Measurements from ENCODE around the gene C7.

Gene C7

DNA sequence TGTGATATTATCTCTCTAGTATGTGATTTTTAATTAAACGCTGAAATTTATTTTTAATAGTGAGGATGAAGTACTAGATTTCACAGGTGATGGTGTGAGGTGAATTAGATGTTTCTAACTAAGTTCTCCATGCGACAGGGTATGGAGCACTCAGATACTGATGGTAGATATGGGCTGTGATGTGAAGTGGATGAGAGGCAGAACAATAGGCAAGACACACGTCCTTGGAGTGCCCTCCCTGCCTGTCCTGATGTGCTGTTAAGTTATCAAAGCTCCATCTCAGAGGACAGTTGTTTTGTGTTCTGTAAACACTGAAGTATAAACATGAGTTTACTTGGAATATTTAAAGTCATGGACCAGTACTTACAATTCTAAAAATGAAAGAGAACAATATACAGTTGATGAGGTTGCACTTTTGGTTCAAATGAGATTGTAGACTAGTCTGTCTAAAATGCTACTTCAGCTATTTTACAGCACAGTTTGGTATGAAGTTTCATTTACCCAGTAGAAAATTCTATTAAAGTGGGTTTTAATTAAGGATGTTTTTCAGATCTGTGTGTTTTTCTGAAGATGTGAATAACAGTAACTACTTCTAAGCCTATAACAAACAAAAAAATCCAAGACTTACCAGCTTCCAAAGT lies 64.2 kb downstream of the C7 start:
- H3K27me3 ChIP-seq (ENCODE audit: control insufficient read depth in 1 of 2, insufficient read depth in 2 of 2, low read length in 2 of 2): no peaks in the 10 kb centered on the region
- H3K9ac ChIP-seq (ENCODE audit: low read length): no peak overlapping the region
- H3K36me3 ChIP-seq (ENCODE audit: insufficient read depth, low read length): no peaks in the 10 kb centered on the region
- H3K27ac ChIP-seq (ENCODE audit: low read depth, low read length): no peak overlapping the region
- H3K4me1 ChIP-seq (ENCODE audit: insufficient read depth, low read length): peaks cover 5% of the 10 kb centered on the region
- no peaks in the 10 kb centered on the region for H3K9me3 ChIP-seq (ENCODE audit: low read length)
- no peak overlapping the region for H3K4me3 ChIP-seq (ENCODE audit: low read depth in 1 of 2, low read length in 2 of 2)

DNA sequence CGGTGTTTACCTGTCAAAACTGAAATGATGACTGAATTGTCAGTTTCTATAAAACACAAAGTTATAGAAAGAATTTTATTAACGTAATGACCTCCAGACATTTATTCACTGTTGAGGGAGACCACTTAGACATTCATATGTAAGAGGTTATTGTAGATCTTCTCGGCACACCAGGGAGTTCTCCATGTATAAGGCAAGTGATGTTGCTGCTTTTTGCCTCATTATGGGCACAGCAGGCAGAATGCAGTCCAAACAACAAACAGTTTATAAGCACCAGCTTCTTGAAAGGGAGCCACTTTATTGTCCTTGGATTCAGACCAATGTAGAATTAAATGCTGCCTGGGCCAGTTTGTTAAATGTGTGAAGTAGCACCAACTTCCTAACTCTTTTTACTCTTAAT lies 66.7 kb downstream of the C7 start:
- Histone ChIP-seq H3K9ac (ENCODE audit: low read length) (no peak overlapping the region), H3K4me3 (ENCODE audit: low read depth in 1 of 2, low read length in 2 of 2) (no peak overlapping the region), H3K36me3 (ENCODE audit: insufficient read depth, low read length) (peaks cover 6% of the 10 kb centered on the region), H3K27ac (ENCODE audit: low read depth, low read length) (no peak overlapping the region), H3K4me1 (ENCODE audit: insufficient read depth, low read length) (peaks cover 5% of the 10 kb centered on the region), H3K9me3 (ENCODE audit: low read length) (no peaks in the 10 kb centered on the region), H3K27me3 (ENCODE audit: control insufficient read depth in 1 of 2, insufficient read depth in 2 of 2, low read length in 2 of 2) (no peaks in the 10 kb centered on the region)

DNA sequence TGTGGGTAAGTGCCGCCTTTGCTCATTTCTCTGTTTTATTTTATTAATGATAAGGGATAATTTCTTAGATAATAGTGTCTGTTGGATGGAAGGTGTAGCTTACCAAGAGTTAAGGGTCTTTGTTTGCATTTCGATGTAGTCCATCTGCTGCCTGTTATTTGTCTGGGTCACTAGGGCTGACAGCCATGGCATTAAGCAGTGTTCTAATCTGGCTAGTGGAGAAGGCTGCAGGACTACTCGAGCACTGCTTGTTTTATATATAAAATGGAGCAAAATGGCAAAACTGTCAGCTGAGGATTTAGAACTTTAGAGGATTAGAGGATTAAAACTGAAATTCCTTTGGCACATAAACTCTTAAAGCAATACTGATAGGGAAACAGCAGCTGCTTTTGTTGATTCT lies 67.5 kb downstream of the C7 start:
- H3K4me3 ChIP-seq (ENCODE audit: low read depth in 1 of 2, low read length in 2 of 2): no peak overlapping the region
- peaks cover 5% of the 10 kb centered on the region for H3K4me1 ChIP-seq (ENCODE audit: insufficient read depth, low read length)
- H3K9ac ChIP-seq (ENCODE audit: low read length): no peak overlapping the region
- H3K27ac ChIP-seq (ENCODE audit: low read depth, low read length): no peak overlapping the region
- H3K36me3 ChIP-seq (ENCODE audit: insufficient read depth, low read length): peaks cover 6% of the 10 kb centered on the region
- H3K9me3 ChIP-seq (ENCODE audit: low read length): no peaks in the 10 kb centered on the region
- H3K27me3 ChIP-seq (ENCODE audit: control insufficient read depth in 1 of 2, insufficient read depth in 2 of 2, low read length in 2 of 2): no peaks in the 10 kb centered on the region

DNA sequence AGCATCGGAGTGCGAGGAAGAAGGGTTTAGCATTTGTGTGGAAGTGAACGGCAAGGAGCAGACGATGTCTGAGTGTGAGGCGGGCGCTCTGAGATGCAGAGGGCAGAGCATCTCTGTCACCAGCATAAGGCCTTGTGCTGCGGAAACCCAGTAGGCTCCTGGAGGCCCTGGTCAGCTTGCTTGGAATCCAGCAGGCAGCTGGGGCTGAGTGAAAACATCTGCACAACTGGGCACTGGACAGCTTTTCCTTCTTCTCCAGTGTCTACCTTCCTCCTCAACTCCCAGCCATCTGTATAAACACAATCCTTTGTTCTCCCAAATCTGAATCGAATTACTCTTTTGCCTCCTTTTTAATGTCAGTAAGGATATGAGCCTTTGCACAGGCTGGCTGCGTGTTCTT lies 72.1 kb downstream of the C7 start:
- Histone ChIP-seq H3K4me3 (ENCODE audit: low read depth in 1 of 2, low read length in 2 of 2) (no peak overlapping the region), H3K27me3 (ENCODE audit: control insufficient read depth in 1 of 2, insufficient read depth in 2 of 2, low read length in 2 of 2) (no peaks in the 10 kb centered on the region), H3K4me1 (ENCODE audit: insufficient read depth, low read length) (peaks cover under 1% of the 10 kb centered on the region), H3K27ac (ENCODE audit: low read depth, low read length) (no peak overlapping the region), H3K9ac (ENCODE audit: low read length) (no peak overlapping the region), H3K36me3 (ENCODE audit: insufficient read depth, low read length) (peaks cover 6% of the 10 kb centered on the region), H3K9me3 (ENCODE audit: low read length) (no peaks in the 10 kb centered on the region)

DNA sequence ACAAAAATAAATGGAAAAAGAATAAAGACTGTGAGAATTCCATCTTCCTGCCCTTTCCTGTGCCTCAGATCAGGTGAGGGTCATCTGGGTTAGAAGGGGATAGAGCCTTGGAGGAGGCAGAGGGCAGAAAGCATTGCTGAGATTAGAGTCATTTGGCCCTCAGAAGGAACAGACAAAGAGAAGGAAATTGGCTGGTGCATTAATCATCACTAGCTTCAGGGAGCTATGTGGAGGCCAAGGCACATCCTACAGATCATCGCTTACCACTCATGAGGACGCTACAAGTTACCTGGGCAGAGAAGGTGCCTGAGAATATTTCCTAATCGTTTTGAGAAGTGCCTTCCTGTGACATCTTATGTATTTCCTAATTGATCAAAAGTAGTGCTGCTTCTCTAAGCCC lies 74.5 kb downstream of the C7 start:
- Histone ChIP-seq H3K9me3 (ENCODE audit: low read length) (no peaks in the 10 kb centered on the region), H3K27me3 (ENCODE audit: control insufficient read depth in 1 of 2, insufficient read depth in 2 of 2, low read length in 2 of 2) (no peaks in the 10 kb centered on the region), H3K9ac (ENCODE audit: low read length) (no peak overlapping the region)

DNA sequence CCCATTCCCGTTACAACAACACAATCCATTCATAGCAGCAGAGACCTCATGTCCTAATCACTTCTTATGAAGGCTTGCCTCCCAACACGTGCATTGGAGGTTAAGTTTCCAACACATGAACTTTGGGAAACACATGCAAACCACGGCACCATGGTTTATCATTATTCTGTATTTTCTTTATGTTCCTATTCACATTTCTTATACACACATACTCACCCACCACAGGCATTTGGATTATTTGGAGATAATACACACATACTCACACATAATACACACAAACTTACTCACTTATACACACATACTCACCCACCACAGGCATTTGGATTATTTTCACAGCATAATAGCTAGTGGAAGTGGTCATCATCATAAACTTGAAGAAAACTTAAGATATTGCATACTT lies 75.6 kb downstream of the C7 start:
- H3K9ac ChIP-seq (ENCODE audit: low read length): no peak overlapping the region
- no peak overlapping the region for H3K4me3 ChIP-seq (ENCODE audit: low read depth in 1 of 2, low read length in 2 of 2)
- no peaks in the 10 kb centered on the region for H3K27me3 ChIP-seq (ENCODE audit: control insufficient read depth in 1 of 2, insufficient read depth in 2 of 2, low read length in 2 of 2)
- H3K4me1 ChIP-seq (ENCODE audit: insufficient read depth, low read length): no peaks in the 10 kb centered on the region
- H3K36me3 ChIP-seq (ENCODE audit: insufficient read depth, low read length): peaks cover 6% of the 10 kb centered on the region
- H3K9me3 ChIP-seq (ENCODE audit: low read length): no peaks in the 10 kb centered on the region
- H3K27ac ChIP-seq (ENCODE audit: low read depth, low read length): no peak overlapping the region

More for the DNA sequence above, 74.5 kb downstream of the C7 start:
- H3K4me1 ChIP-seq (ENCODE audit: insufficient read depth, low read length): no peaks in the 10 kb centered on the region
- no peak overlapping the region for H3K27ac ChIP-seq (ENCODE audit: low read depth, low read length)
- no peak overlapping the region for H3K4me3 ChIP-seq (ENCODE audit: low read depth in 1 of 2, low read length in 2 of 2)
- peaks cover 6% of the 10 kb centered on the region for H3K36me3 ChIP-seq (ENCODE audit: insufficient read depth, low read length)

DNA sequence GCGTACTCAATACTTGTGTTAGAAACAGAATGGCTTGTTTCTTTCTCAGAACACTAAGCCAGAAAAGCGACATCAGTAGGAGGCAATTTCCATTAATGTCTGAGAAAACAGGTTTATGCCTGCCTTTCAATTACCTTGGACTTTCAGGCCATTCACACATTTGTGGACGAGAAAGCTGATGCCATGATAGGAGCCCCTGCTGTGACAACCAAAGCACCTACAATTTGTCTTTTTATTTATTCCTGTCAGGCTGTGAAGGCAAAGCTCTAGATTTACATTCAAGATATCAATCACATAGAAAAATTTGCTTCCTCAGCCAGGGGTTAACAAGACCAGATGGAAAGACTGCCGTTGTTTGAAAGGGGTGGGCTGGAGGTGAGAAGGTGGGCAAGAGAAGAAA lies 76.2 kb downstream of the C7 start:
- Histone ChIP-seq H3K27me3 (ENCODE audit: control insufficient read depth in 1 of 2, insufficient read depth in 2 of 2, low read length in 2 of 2) (no peaks in the 10 kb centered on the region), H3K4me3 (ENCODE audit: low read depth in 1 of 2, low read length in 2 of 2) (no peak overlapping the region), H3K9me3 (ENCODE audit: low read length) (no peaks in the 10 kb centered on the region), H3K27ac (ENCODE audit: low read depth, low read length) (no peak overlapping the region), H3K9ac (ENCODE audit: low read length) (no peak overlapping the region), H3K36me3 (ENCODE audit: insufficient read depth, low read length) (peaks cover 3% of the 10 kb centered on the region), H3K4me1 (ENCODE audit: insufficient read depth, low read length) (no peaks in the 10 kb centered on the region)

DNA sequence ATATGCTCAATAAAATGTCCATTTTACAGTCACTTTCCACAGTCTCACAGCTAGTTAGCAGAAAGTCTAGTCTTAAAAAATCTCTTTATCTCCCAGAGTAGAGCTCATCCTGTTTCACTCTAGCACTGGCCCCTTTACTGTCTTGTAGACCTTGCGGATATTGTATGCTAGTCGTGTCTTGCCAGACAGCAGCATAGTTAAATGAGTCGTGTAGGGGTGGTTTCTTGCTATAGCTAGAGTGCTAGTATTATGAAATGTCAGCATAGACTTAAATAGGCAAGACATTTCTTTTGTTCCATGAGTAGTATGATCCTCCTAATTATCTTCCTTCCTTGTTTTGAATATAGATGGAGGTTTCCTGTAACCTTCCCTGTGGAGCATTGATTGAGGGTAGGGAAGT lies 77.4 kb downstream of the C7 start:
- Histone ChIP-seq H3K27me3 (ENCODE audit: control insufficient read depth in 1 of 2, insufficient read depth in 2 of 2, low read length in 2 of 2) (no peaks in the 10 kb centered on the region), H3K4me1 (ENCODE audit: insufficient read depth, low read length) (no peaks in the 10 kb centered on the region), H3K36me3 (ENCODE audit: insufficient read depth, low read length) (no peaks in the 10 kb centered on the region), H3K4me3 (ENCODE audit: low read depth in 1 of 2, low read length in 2 of 2) (no peak overlapping the region), H3K9me3 (ENCODE audit: low read length) (no peaks in the 10 kb centered on the region), H3K9ac (ENCODE audit: low read length) (no peak overlapping the region), H3K27ac (ENCODE audit: low read depth, low read length) (no peak overlapping the region)

DNA sequence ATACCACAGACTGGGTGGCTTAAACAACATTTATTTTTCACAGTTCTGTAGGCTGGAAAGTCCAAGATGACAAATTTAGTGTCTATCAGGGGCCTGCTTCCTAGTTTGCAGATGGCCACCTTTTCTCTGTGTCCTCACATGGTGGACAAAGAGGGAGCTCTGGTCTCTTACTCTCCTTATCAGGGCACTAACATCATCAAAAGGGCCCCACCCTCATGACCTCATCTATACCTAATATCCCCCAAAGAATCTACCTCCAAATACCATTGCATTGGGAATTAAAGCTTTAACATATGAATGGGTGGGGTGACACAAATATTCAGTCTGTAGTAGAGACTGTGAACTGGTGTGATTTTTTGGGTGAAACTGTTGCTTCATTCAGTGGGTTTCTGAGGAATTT lies 78.1 kb downstream of the C7 start:
- H3K9me3 ChIP-seq (ENCODE audit: low read length): no peaks in the 10 kb centered on the region
- no peaks in the 10 kb centered on the region for H3K4me1 ChIP-seq (ENCODE audit: insufficient read depth, low read length)
- no peaks in the 10 kb centered on the region for H3K27me3 ChIP-seq (ENCODE audit: control insufficient read depth in 1 of 2, insufficient read depth in 2 of 2, low read length in 2 of 2)
- H3K27ac ChIP-seq (ENCODE audit: low read depth, low read length): no peak overlapping the region
- H3K36me3 ChIP-seq (ENCODE audit: insufficient read depth, low read length): no peaks in the 10 kb centered on the region
- H3K9ac ChIP-seq (ENCODE audit: low read length): no peak overlapping the region
- H3K4me3 ChIP-seq (ENCODE audit: low read depth in 1 of 2, low read length in 2 of 2): no peak overlapping the region

DNA sequence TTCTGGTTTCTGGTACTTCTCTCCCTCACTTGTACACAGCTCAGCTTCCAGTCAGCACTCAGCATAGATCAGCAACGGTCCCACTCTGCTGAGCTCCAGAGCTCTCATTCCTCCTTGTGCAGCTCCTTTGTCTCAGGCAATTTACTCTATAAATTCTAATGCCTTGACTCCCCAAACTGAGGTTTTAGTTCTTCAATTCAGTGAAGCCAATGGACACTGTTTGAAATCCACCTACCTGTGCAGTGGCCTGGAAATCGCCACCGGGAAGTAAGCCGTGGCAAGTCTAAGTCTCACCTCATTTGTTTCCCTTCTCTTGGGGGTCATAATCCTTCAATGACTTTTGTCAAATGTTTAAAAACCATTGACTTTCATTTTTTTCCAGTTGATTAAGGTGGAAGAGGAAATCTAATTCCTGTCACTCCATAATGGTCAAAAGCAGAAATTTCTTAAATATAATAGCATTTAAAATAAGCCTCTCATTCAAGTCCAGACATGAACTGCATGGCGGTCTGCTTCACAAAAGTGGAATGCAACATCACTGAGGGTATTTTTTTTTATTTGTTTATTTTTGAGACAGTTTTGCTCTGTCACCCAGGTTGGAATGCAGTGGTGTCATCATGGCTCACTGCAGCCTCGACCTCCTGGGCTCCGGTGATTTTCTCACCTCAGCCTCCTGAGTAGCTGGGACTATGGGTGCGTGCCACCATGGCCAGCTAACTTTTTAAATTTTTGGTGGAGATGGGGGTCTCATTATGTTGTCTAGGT lies 79.6 kb downstream of the C7 start:
- Histone ChIP-seq H3K27ac (ENCODE audit: low read depth, low read length) (no peak overlapping the region), H3K27me3 (ENCODE audit: control insufficient read depth in 1 of 2, insufficient read depth in 2 of 2, low read length in 2 of 2) (no peaks in the 10 kb centered on the region), H3K36me3 (ENCODE audit: insufficient read depth, low read length) (no peaks in the 10 kb centered on the region), H3K9ac (ENCODE audit: low read length) (no peak overlapping the region), H3K4me1 (ENCODE audit: insufficient read depth, low read length) (no peaks in the 10 kb centered on the region), H3K4me3 (ENCODE audit: low read depth in 1 of 2, low read length in 2 of 2) (no peak overlapping the region), H3K9me3 (ENCODE audit: low read length) (no peaks in the 10 kb centered on the region)

DNA sequence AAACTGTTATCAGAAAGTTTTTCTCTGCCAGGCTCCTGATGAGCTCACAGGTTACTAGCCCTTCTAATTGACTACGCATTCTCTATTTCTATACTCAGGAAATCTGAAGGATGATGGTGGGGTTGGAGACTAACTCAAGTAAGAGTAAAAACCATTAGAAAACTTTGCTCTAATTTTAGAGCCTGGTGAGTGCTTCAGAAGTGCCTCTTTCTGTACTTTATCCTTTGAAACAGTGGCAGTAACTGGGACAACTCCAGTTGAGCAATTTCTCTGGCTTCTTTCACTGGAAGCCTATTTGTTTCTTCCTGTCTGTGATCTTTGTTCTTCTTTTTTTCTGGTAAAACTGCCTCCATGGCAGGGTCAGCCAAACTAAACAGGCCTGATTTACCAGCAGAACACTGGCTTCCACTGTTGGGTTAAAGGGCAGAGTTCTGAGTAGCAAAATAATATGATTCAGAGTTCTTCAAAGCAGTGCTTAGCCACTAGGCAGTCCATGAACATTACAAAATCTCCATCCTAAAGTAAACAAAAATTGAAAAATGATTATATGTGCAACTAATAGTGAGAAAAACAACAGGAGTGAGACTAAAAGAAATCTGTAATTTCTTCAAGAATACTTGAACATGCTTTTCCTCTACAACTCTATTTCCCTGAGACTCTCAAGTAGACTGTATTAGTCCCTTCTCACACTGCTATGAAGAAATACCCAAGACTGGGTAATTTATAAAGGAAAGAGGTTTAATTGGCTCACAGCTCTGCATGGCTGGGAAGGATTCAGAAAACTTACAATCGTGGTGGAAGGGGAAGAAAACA lies 82.1 kb downstream of the C7 start:
- no peak overlapping the region for H3K9ac ChIP-seq (ENCODE audit: low read length)
- H3K27ac ChIP-seq (ENCODE audit: low read depth, low read length): no peak overlapping the region
- H3K4me3 ChIP-seq (ENCODE audit: low read depth in 1 of 2, low read length in 2 of 2): no peak overlapping the region
- no peaks in the 10 kb centered on the region for H3K36me3 ChIP-seq (ENCODE audit: insufficient read depth, low read length)
- H3K9me3 ChIP-seq (ENCODE audit: low read length): no peaks in the 10 kb centered on the region
- H3K4me1 ChIP-seq (ENCODE audit: insufficient read depth, low read length): no peaks in the 10 kb centered on the region
- no peaks in the 10 kb centered on the region for H3K27me3 ChIP-seq (ENCODE audit: control insufficient read depth in 1 of 2, insufficient read depth in 2 of 2, low read length in 2 of 2)
